Measurements from ENCODE around the gene DNAH17.

DNA sequence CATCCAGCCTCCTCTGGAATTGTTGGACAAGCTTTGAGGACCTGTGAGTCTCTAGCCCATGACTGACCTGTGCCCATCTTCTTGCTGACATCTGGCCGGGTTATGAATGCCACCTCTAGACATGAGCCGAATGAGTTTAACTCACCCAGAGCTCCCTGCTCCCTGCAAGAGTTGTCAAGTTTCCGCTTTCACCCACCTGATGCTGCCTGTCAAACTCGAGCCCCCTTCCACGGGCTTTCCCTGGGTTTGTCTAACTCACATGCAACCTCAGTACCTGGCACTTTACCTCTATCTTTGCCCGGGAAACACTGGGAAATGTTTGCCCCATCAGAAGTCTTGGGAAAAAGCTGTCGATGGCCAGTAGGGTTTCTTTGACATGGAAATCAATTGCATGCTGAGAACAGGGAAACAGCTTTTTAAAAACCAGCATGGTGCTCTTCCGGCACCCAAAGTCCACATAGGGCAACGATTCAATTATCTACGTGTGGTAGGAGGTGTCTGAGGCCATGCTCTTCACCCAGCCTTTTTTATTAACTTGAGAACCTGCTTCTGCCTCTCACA lies 33.8 kb upstream of the DNAH17 start:
- TF ChIP-seq BACH1 (IDR thresholded peaks at IDR 0.05; ENCODE audit: low read length) (no peak), EZH2 (IDR thresholded peaks at IDR 0.05; ENCODE audit: low read depth, low read length, severe bottlenecking) (no peak), SUZ12 (IDR thresholded peaks at IDR 0.05; ENCODE audit: low read length) (no peak), POLR2AphosphoS5 (IDR thresholded peaks at IDR 0.05; ENCODE audit: low read depth, low read length) (no peak), ZNF274 (IDR thresholded peaks at IDR 0.05; ENCODE audit: borderline replicate concordance, extremely low read depth, low read length) (no peak), RAD21 (IDR thresholded peaks at IDR 0.05 in 1 of 2, conservative IDR thresholded peaks at IDR 0.05 in 1 of 2; ENCODE audit: low read depth in 2 of 2, low read length in 2 of 2) (no peak), KDM1A (IDR thresholded peaks at IDR 0.05; ENCODE audit: borderline replicate concordance, low read length) (no peak), EP300 (IDR thresholded peaks at IDR 0.05; ENCODE audit: borderline replicate concordance in 1 of 2, low read depth in 2 of 2, low read length in 2 of 2) (no peak), TAF1 (IDR thresholded peaks at IDR 0.05; ENCODE audit: low read depth, low read length) (no peak), CEBPB (IDR thresholded peaks at IDR 0.05; ENCODE audit: low read depth, low read length) (no peak), BRCA1 (IDR thresholded peaks at IDR 0.05; ENCODE audit: low read depth, low read length) (no peak)
- TF ChIP-seq, protein P1, sequence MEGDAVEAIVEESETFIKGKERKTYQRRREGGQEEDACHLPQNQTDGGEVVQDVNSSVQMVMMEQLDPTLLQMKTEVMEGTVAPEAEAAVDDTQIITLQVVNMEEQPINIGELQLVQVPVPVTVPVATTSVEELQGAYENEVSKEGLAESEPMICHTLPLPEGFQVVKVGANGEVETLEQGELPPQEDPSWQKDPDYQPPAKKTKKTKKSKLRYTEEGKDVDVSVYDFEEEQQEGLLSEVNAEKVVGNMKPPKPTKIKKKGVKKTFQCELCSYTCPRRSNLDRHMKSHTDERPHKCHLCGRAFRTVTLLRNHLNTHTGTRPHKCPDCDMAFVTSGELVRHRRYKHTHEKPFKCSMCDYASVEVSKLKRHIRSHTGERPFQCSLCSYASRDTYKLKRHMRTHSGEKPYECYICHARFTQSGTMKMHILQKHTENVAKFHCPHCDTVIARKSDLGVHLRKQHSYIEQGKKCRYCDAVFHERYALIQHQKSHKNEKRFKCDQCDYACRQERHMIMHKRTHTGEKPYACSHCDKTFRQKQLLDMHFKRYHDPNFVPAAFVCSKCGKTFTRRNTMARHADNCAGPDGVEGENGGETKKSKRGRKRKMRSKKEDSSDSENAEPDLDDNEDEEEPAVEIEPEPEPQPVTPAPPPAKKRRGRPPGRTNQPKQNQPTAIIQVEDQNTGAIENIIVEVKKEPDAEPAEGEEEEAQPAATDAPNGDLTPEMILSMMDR (IDR thresholded peaks at IDR 0.05; ENCODE audit: control extremely low read depth in 1 of 3, insufficient read depth in 1 of 3, low read depth in 1 of 3, low read length in 3 of 3), result no peak
- TF ChIP-seq, protein P2, sequence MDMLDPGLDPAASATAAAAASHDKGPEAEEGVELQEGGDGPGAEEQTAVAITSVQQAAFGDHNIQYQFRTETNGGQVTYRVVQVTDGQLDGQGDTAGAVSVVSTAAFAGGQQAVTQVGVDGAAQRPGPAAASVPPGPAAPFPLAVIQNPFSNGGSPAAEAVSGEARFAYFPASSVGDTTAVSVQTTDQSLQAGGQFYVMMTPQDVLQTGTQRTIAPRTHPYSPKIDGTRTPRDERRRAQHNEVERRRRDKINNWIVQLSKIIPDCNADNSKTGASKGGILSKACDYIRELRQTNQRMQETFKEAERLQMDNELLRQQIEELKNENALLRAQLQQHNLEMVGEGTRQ (IDR thresholded peaks at IDR 0.05; ENCODE audit: low read length), result no peak
- TF ChIP-seq, protein P3, sequence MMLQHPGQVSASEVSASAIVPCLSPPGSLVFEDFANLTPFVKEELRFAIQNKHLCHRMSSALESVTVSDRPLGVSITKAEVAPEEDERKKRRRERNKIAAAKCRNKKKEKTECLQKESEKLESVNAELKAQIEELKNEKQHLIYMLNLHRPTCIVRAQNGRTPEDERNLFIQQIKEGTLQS (IDR thresholded peaks at IDR 0.05; ENCODE audit: insufficient read depth, low read depth, low read length), result no peak
